ENCODE results near the gene NFIA.

NFIA gene

GRCh38 chr1:61403679-61404596, 321.6 kb downstream of the NFIA start:
- H3K4me1 Mint-ChIP-seq (ENCODE audit: low read depth), result no peaks in the 10 kb centered on the region
- no peak overlapping the region for H3K4me3 Mint-ChIP-seq
- no peaks in the 10 kb centered on the region for H3K9me3 Mint-ChIP-seq
- no peaks in the 10 kb centered on the region for H3K36me3 Mint-ChIP-seq (ENCODE audit: low read depth)
- H3K27me3 Mint-ChIP-seq, result no peaks in the 10 kb centered on the region
- no peak overlapping the region for H3K27ac Mint-ChIP-seq

- H3K36me3 Mint-ChIP-seq (ENCODE audit: low read depth), result no peaks in the 10 kb centered on the region
- H3K4me3 Mint-ChIP-seq, result no peak overlapping the region
Observed at GRCh38 chr1:61404597-61405376, 322.4 kb downstream of the NFIA start.

GRCh38 chr1:61406467-61406866, 324.1 kb downstream of the NFIA start:
- H3K27ac Mint-ChIP-seq, result no peak overlapping the region
- H3K27me3 Mint-ChIP-seq, result no peaks in the 10 kb centered on the region

More at GRCh38 chr1:61404597-61405376, 322.4 kb downstream of the NFIA start:
- H3K27me3 Mint-ChIP-seq, result no peaks in the 10 kb centered on the region
- H3K9me3 Mint-ChIP-seq, result no peaks in the 10 kb centered on the region
- H3K27ac Mint-ChIP-seq, result no peak overlapping the region
- H3K4me1 Mint-ChIP-seq (ENCODE audit: low read depth), result no peaks in the 10 kb centered on the region

GRCh38 chr1:61412601-61413000, 330.2 kb downstream of the NFIA start:
- H3K27ac Mint-ChIP-seq, result no peak overlapping the region
- H3K27me3 Mint-ChIP-seq, result no peaks in the 10 kb centered on the region
- H3K36me3 Mint-ChIP-seq (ENCODE audit: low read depth), result no peaks in the 10 kb centered on the region
- H3K4me3 Mint-ChIP-seq, result no peak overlapping the region
- H3K4me1 Mint-ChIP-seq (ENCODE audit: low read depth), result no peaks in the 10 kb centered on the region
- H3K9me3 Mint-ChIP-seq, result no peaks in the 10 kb centered on the region

More at GRCh38 chr1:61406467-61406866, 324.1 kb downstream of the NFIA start:
- Mint-ChIP-seq H3K4me3 (no peak overlapping the region), H3K36me3 (ENCODE audit: low read depth) (no peaks in the 10 kb centered on the region), H3K9me3 (no peaks in the 10 kb centered on the region), H3K4me1 (ENCODE audit: low read depth) (no peaks in the 10 kb centered on the region)

- no peaks in the 10 kb centered on the region for H3K9me3 Mint-ChIP-seq
- H3K4me1 Mint-ChIP-seq (ENCODE audit: low read depth), result no peaks in the 10 kb centered on the region
- H3K27ac Mint-ChIP-seq, result no peak overlapping the region
- no peaks in the 10 kb centered on the region for H3K36me3 Mint-ChIP-seq (ENCODE audit: low read depth)
- H3K4me3 Mint-ChIP-seq, result no peak overlapping the region
- H3K27me3 Mint-ChIP-seq, result no peaks in the 10 kb centered on the region
Observed at GRCh38 chr1:61419196-61419595, 336.8 kb downstream of the NFIA start.

- no peak overlapping the region for H3K4me3 Mint-ChIP-seq
- no peaks in the 10 kb centered on the region for H3K27me3 Mint-ChIP-seq
- H3K36me3 Mint-ChIP-seq (ENCODE audit: low read depth), result no peaks in the 10 kb centered on the region
- H3K4me1 Mint-ChIP-seq (ENCODE audit: low read depth), result no peaks in the 10 kb centered on the region
- H3K27ac Mint-ChIP-seq, result no peak overlapping the region
- H3K9me3 Mint-ChIP-seq, result no peaks in the 10 kb centered on the region
Observed at GRCh38 chr1:61419657-61420056, 337.3 kb downstream of the NFIA start.

GRCh38 chr1:61420243-61420642, 337.9 kb downstream of the NFIA start:
- Mint-ChIP-seq H3K4me1 (ENCODE audit: low read depth) (no peaks in the 10 kb centered on the region), H3K4me3 (no peak overlapping the region)

GRCh38 chr1:61420909-61421835, 338.8 kb downstream of the NFIA start:
- Mint-ChIP-seq H3K4me1 (ENCODE audit: low read depth) (no peaks in the 10 kb centered on the region), H3K27me3 (no peaks in the 10 kb centered on the region), H3K27ac (no peak overlapping the region), H3K4me3 (no peak overlapping the region), H3K9me3 (no peaks in the 10 kb centered on the region), H3K36me3 (ENCODE audit: low read depth) (no peaks in the 10 kb centered on the region)

More at GRCh38 chr1:61420243-61420642, 337.9 kb downstream of the NFIA start:
- Mint-ChIP-seq H3K9me3 (no peaks in the 10 kb centered on the region), H3K27ac (no peak overlapping the region), H3K27me3 (no peaks in the 10 kb centered on the region), H3K36me3 (ENCODE audit: low read depth) (no peaks in the 10 kb centered on the region)

GRCh38 chr1:61423643-61424042, 341.3 kb downstream of the NFIA start:
- no peaks in the 10 kb centered on the region for H3K36me3 Mint-ChIP-seq (ENCODE audit: low read depth)
- no peak overlapping the region for H3K4me3 Mint-ChIP-seq
- H3K27ac Mint-ChIP-seq, result no peak overlapping the region

GRCh38 chr1:61424382-61424781, 342.0 kb downstream of the NFIA start:
- Mint-ChIP-seq H3K36me3 (ENCODE audit: low read depth) (no peaks in the 10 kb centered on the region), H3K27me3 (no peaks in the 10 kb centered on the region), H3K9me3 (no peaks in the 10 kb centered on the region), H3K27ac (no peak overlapping the region), H3K4me1 (ENCODE audit: low read depth) (no peaks in the 10 kb centered on the region), H3K4me3 (no peak overlapping the region)

More at GRCh38 chr1:61423643-61424042, 341.3 kb downstream of the NFIA start:
- no peaks in the 10 kb centered on the region for H3K4me1 Mint-ChIP-seq (ENCODE audit: low read depth)
- no peaks in the 10 kb centered on the region for H3K27me3 Mint-ChIP-seq
- H3K9me3 Mint-ChIP-seq, result no peaks in the 10 kb centered on the region

GRCh38 chr1:61425040-61425439, 342.7 kb downstream of the NFIA start:
- Mint-ChIP-seq H3K27ac (no peak overlapping the region), H3K4me1 (ENCODE audit: low read depth) (no peaks in the 10 kb centered on the region), H3K9me3 (no peaks in the 10 kb centered on the region), H3K36me3 (ENCODE audit: low read depth) (no peaks in the 10 kb centered on the region), H3K27me3 (no peaks in the 10 kb centered on the region), H3K4me3 (no peak overlapping the region)

- Mint-ChIP-seq H3K27me3 (no peaks in the 10 kb centered on the region), H3K27ac (no peak overlapping the region), H3K36me3 (ENCODE audit: low read depth) (no peaks in the 10 kb centered on the region), H3K9me3 (no peaks in the 10 kb centered on the region), H3K4me1 (ENCODE audit: low read depth) (no peaks in the 10 kb centered on the region), H3K4me3 (no peak overlapping the region)
Observed at GRCh38 chr1:61426254-61426653, 343.9 kb downstream of the NFIA start.

- Mint-ChIP-seq H3K9me3 (no peaks in the 10 kb centered on the region), H3K4me3 (no peak overlapping the region), H3K27me3 (no peaks in the 10 kb centered on the region), H3K27ac (no peak overlapping the region), H3K4me1 (ENCODE audit: low read depth) (no peaks in the 10 kb centered on the region), H3K36me3 (ENCODE audit: low read depth) (no peaks in the 10 kb centered on the region)
Observed at GRCh38 chr1:61426885-61427284, 344.5 kb downstream of the NFIA start.

- Mint-ChIP-seq H3K27ac (no peak overlapping the region), H3K36me3 (ENCODE audit: low read depth) (no peaks in the 10 kb centered on the region), H3K4me1 (ENCODE audit: low read depth) (no peaks in the 10 kb centered on the region), H3K27me3 (no peaks in the 10 kb centered on the region), H3K4me3 (no peak overlapping the region), H3K9me3 (no peaks in the 10 kb centered on the region)
Observed at GRCh38 chr1:61427510-61427909, 345.1 kb downstream of the NFIA start.

Measured in stimulated activated naive CD8-positive, alpha-beta T cell treated with anti-CD3 and anti-CD28 coated beads, Interleukin-15, Interleukin-2, amounts not matched to agents 100 ng/mL and 50 ng/mL, for 24 hours (primary cell).